Cardiac muscle cell (in vitro differentiated cells and primary cell): ENCODE measurements around the gene PET100. TPM values are rescaled to one million over a fixed set of nuclear protein-coding genes. Genes with fewer than 3 reads are reported as not detected.

Source experiments
- DNase-seq, 2 donors: peaks; one replicate each; pipeline versions ENCODE4 v3.0.0 to v3.0.0-alpha.2; 2010 to 2017; ENCODE audit warnings: low read depth in 1 of 2, low spot score in 1 of 2
- H3K27ac ChIP-seq: fragments of 200-600 bp; sonication (generic); 2 replicates; pipeline ENCODE4 v1.5.1; 2016
- H3K27me3 ChIP-seq: fragments of 200-600 bp; sonication (generic); 2 replicates; pipeline ENCODE4 v1.6.0; 2016; ENCODE audit warnings: control low read depth
- H3K36me3 ChIP-seq: fragments of 200-600 bp; sonication (generic); 2 replicates; pipeline ENCODE4 v1.5.1; 2016; ENCODE audit warnings: control low read depth
- H3K4me1 ChIP-seq: fragments of 200-600 bp; sonication (generic); 2 replicates; pipeline ENCODE4 v1.8.1; 2017; ENCODE audit warnings: low read depth, mild to moderate bottlenecking, mixed run types
- H3K4me3 ChIP-seq: fragments of 200-600 bp; sonication (generic); 2 replicates; pipeline ENCODE4 v1.5.1; 2016; ENCODE audit warnings: mild to moderate bottlenecking
- H3K9me3 ChIP-seq: fragments of 200-600 bp; sonication (generic); 2 replicates; pipeline ENCODE4 v1.5.1; 2017; ENCODE audit warnings: low read depth, mild to moderate bottlenecking, control low read depth
- polyA plus RNA-seq: library from polyadenylated mRNA; unstranded; fragments of >200 nt; fragmentation: Nextera tagmentation; extraction: Ambion mirVana; gene quantifications from 2 replicates; pipeline ENCODE4 v1.2.1, GENCODE V29; 2016
- total RNA-seq: library from RNA; depleted of rRNA; stranded (reverse); fragments of >200 nt; gene quantifications from 2 replicates; pipeline ENCODE4 v1.2.3, GENCODE V29; 2016
- TF ChIP-seq, protein P1 (sequence below): IDR thresholded peaks from 2 replicates; pipeline ENCODE4 v1.5.1; 2012; ENCODE audit warnings: low read depth, mild to moderate bottlenecking, low read length

The PET100 gene
- total and polyA plus RNA-seq, 2 experiments from 2014 or later: 25.0 to 404 TPM

DNA sequence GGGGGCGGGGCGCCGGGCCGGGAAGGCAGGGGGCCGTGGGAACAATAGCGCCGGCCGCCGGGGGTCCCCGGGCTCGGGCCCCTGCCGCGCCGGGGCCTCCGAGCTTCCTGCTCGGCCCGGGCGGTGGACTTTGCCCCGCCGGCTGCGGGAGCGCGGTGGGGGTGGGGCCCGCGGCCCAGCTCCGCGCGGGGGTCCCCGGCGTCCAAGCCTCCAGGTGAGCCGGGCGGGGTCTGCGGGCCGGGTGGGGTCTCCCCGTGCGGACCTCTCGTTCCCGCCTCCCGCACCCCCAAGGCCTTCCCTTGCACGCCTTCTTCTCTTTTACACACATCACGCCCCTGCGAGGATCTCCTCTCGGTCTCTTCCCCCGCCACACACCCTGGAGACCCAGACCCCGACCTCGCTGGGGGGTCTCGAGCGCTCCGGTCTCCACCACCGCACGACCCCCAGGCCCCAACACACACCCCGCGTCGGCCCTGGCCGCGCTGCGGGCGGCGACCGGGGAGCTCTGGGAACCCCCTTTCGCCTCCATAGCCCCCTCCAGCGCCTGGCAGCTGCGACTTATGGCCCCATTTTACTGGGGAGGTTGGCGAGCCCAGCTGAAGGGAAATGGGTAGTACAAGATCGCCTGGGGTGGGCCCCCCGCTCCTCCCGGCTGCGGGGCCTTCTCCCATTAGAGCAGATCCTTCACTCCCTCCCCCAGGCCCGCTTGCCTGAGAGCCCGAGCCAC, 33.2 kb upstream of the PET100 start:
- Histone ChIP-seq H3K9me3 (no peaks in the 10 kb centered on the region), H3K4me3 (peak overlapping the region; percentile 72), H3K4me1 (no peaks in the 10 kb centered on the region), H3K27ac (no peak overlapping the region), H3K27me3 (peaks cover 20% of the 10 kb centered on the region), H3K36me3 (no peaks in the 10 kb centered on the region)
- no peak for DNase-seq
- TF ChIP-seq, protein P1, sequence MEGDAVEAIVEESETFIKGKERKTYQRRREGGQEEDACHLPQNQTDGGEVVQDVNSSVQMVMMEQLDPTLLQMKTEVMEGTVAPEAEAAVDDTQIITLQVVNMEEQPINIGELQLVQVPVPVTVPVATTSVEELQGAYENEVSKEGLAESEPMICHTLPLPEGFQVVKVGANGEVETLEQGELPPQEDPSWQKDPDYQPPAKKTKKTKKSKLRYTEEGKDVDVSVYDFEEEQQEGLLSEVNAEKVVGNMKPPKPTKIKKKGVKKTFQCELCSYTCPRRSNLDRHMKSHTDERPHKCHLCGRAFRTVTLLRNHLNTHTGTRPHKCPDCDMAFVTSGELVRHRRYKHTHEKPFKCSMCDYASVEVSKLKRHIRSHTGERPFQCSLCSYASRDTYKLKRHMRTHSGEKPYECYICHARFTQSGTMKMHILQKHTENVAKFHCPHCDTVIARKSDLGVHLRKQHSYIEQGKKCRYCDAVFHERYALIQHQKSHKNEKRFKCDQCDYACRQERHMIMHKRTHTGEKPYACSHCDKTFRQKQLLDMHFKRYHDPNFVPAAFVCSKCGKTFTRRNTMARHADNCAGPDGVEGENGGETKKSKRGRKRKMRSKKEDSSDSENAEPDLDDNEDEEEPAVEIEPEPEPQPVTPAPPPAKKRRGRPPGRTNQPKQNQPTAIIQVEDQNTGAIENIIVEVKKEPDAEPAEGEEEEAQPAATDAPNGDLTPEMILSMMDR: no peak

DNA sequence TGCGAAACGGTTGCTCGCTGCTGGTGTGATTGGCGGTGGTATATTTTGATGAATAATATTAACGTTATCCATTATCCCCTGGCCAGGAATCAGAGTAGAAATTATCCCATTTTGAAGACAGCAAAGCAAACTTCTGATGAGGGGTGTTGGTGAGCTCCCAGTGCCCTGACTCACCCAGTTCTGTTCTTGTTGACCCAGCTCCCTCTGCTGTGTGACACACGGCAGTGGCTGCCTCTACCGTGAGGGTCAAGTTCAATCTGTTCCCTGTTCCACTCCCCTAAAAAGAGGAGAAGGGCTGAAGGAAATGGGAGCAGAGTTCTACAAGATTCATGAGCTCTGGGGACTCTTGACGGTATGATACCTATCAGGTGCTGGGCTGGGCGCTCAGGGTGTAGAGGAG, 31.9 kb upstream of the PET100 start:
- Histone ChIP-seq H3K4me3 (no peak overlapping the region), H3K4me1 (no peaks in the 10 kb centered on the region), H3K9me3 (no peaks in the 10 kb centered on the region), H3K27me3 (peaks cover 20% of the 10 kb centered on the region), H3K36me3 (no peaks in the 10 kb centered on the region), H3K27ac (no peak overlapping the region)
- TF ChIP-seq, protein P1: no peak
- no peak for DNase-seq

DNA sequence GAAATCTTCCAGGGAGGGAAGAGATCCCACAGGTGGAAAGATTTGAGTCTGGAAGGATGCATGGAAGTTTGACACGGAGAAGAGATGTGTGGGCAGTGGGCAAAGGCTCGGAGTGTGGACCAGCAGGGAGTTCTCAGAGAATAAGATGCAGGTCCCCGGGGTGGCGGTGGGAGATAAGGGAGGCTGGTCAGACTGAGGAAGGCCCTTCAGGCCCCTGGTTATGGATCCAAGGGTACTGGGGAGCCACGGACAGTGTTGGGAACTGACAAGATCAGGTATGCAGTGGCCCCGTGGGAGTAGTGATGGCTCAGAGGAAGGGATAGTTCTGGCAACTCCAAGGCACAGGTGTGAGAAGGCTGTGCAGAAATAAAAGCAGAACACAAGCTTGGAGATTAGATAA, 31.4 kb upstream of the PET100 start:
- Histone ChIP-seq H3K27ac (no peak overlapping the region), H3K9me3 (no peaks in the 10 kb centered on the region), H3K27me3 (peaks cover 20% of the 10 kb centered on the region), H3K4me3 (no peak overlapping the region), H3K4me1 (no peaks in the 10 kb centered on the region), H3K36me3 (no peaks in the 10 kb centered on the region)
- DNase-seq: no peak
- TF ChIP-seq, protein P1: no peak

DNA sequence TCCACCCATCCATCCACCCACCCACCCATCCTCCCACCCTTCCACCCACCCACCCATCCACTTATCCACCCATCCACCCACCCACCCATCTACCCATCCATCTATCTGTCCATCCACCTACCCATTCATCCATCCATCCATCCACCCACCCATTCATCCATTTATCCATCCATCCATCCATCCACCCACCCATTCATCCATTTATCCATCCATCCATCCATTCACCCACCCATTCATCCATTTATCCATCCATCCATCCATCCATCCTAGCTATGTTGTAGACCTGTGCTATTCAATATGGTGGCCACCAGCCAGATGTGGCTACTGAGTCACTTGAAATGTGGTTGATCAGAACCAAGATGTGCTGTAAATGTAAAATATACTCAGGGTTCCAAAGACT, 28.9 kb upstream of the PET100 start:
- DNase-seq: no peak
- TF ChIP-seq, protein P1: no peak
- no peaks in the 10 kb centered on the region for H3K36me3 ChIP-seq
- H3K27me3 ChIP-seq: peaks cover 20% of the 10 kb centered on the region
- H3K27ac ChIP-seq: no peak overlapping the region
- H3K4me3 ChIP-seq: no peak overlapping the region
- no peaks in the 10 kb centered on the region for H3K9me3 ChIP-seq
- no peaks in the 10 kb centered on the region for H3K4me1 ChIP-seq

DNA sequence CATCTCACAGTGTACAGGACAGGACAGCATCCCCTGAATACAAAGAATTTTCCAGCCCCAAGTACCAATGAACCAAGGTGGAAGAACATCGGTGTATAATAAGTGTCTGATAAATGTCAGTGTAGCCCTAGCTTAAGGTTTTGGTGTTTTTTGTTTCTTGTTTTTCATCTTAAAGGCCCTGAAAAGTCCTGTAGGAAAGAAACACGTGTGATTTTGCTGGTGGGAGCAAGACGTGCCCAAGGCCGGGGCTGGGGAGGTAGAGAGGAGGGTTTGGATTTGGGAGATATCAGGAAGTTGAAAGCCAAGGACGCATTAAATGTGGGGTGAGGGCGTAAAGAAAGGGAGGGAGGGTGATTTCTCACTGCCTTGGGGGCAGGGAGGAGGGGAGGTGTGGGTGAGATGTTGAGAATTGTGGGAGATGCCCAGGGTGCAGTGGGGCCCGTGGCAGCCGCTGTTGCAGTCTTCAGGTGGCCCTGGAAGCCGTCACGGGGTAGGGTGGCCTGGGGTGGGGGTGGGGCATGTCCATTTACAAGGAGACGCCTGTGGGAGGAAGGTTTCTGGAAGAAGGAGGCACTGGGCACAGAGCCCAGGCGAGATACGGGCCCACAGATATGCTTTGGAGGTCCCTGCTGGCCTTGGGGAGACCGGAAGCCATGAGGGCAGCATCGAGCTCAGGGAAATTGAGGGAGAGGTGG, 27.2 kb upstream of the PET100 start:
- peak in 1 of 2 donors; percentile 79 for DNase-seq
- Histone ChIP-seq H3K27ac (no peak overlapping the region), H3K27me3 (peaks cover 7% of the 10 kb centered on the region), H3K4me1 (no peaks in the 10 kb centered on the region), H3K9me3 (no peaks in the 10 kb centered on the region), H3K4me3 (no peak overlapping the region), H3K36me3 (no peaks in the 10 kb centered on the region)
- TF ChIP-seq, protein P1: no peak
